ENCODE measurements around the gene ZNF76.

The ZNF76 gene

DNA sequence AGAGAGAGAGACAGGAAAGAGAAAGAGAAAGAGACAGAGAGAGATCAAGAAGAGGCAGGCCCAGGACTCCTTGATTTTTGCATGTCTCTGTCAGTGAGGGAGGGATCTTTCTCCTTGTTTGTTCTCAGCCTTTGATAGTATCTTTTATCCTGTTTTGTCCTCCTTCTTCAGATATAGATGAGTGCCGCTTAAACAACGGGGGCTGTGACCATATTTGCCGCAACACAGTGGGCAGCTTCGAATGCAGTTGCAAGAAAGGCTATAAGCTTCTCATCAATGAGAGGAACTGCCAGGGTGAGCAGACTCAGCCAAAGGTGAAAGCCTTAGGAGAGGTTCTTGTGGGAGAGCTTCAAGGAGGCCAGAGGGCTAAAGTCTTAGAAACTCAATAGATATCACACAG lies 20.0 kb upstream of the ZNF76 start:
- H3K9me3 Mint-ChIP-seq: no peaks in the 10 kb centered on the region
- H3K4me3 Mint-ChIP-seq: no peak overlapping the region
- peaks cover 45% of the 10 kb centered on the region for H3K36me3 Mint-ChIP-seq (ENCODE audit: low read depth)
- H3K27ac Mint-ChIP-seq: peak overlapping the region in 2 of 3 experiments; percentile 37 to 82
- no peak for TF ChIP-seq CTCF (IDR thresholded peaks at IDR 0.05; ENCODE audit: unreplicated experiment in 3 of 3)
- H3K4me1 Mint-ChIP-seq: peaks cover 34% of the 10 kb centered on the region
- no peaks in the 10 kb centered on the region for H3K27me3 Mint-ChIP-seq (ENCODE audit: low read depth)

DNA sequence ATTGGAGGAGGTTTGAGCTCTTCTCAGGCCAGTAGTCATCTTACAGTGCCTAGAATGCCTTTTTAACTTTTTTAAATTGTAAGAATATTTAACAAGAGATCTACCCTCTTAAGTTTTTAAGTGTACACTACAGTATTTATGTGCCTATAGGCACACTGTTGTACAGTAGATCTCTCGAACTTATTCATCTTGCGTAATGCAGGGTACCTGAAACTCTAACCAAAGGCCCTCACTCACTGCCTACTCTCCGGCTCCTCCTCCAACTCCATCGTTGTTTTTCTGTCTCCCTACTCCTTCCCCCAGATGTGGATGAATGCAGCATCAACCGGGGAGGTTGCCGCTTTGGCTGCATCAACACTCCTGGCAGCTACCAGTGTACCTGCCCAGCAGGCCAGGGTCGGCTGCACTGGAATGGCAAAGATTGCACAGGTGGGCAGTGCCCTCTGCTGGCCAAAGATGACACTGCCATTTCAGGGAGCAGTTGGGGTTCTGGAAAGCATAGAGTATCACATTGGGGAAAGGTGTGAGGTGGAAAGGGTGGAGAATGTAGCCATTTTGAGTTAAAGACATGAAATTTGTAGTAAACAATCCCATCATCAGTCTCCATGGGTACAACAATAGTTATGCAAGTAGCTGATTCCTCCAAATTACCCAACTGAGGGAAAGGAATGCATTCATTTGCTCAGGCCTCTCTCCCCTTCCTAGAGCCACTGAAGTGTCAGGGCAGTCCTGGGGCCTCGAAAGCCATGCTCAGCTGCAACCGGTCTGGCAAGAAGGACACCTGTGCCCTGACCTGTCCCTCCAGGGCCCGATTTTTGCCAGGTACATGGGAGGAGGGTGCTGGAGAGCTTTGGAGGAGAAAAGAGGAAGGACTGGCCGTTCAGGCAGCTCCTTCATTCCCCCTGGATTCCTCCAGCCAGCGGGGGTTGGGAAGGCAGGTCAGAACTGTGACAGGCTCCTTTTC lies 18.4 kb upstream of the ZNF76 start:
- Mint-ChIP-seq H3K9me3 (no peaks in the 10 kb centered on the region), H3K4me1 (peaks cover 34% of the 10 kb centered on the region), H3K27ac (peak overlapping the region; percentile 4 to 50 (median 9)), H3K4me3 (no peak overlapping the region), H3K27me3 (ENCODE audit: low read depth) (no peaks in the 10 kb centered on the region), H3K36me3 (ENCODE audit: low read depth) (peaks cover 45% of the 10 kb centered on the region)
- peak; percentile 96 to 97 (median 97) for TF ChIP-seq CTCF (IDR thresholded peaks at IDR 0.05; ENCODE audit: unreplicated experiment in 3 of 3)

- H3K4me3 Mint-ChIP-seq: no peak overlapping the region
- peaks cover 39% of the 10 kb centered on the region for H3K36me3 Mint-ChIP-seq (ENCODE audit: low read depth)
- peaks cover 28% of the 10 kb centered on the region for H3K4me1 Mint-ChIP-seq
- no peak for TF ChIP-seq CTCF (IDR thresholded peaks at IDR 0.05; ENCODE audit: unreplicated experiment in 3 of 3)
- H3K27ac Mint-ChIP-seq: no peak overlapping the region
- no peaks in the 10 kb centered on the region for H3K27me3 Mint-ChIP-seq (ENCODE audit: low read depth)
- H3K9me3 Mint-ChIP-seq: no peaks in the 10 kb centered on the region
These were observed 17.0 kb upstream of the ZNF76 start for GRCh38 chr6:35242486-35242885.

GRCh38 chr6:35242906-35243305 lies 16.6 kb upstream of the ZNF76 start:
- peaks cover 24% of the 10 kb centered on the region for H3K4me1 Mint-ChIP-seq

DNA sequence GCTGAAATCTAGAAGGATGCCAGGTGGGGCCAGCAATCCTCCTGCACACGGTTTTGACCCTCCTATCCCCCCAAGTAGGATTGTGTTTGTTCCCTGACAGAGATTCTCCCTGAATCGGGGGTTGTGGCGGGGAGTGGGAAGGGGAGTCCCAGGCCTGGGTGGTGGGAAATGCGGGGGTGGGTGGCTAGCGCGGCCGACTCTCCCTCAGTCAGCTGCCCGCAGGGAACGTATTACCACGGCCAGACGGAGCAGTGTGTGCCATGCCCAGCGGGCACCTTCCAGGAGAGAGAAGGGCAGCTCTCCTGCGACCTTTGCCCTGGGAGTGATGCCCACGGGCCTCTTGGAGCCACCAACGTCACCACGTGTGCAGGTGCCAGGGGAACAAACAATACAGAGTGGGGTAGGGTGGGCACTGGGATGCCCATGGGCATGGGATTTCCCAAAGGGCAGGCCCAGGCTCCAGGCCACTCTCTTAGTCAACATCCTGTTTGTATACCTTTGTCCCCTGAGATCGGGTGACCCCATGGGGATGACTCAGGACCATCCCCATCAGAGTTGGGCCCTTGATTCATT lies 16.1 kb upstream of the ZNF76 start:
- no peak overlapping the region for H3K4me3 Mint-ChIP-seq
- H3K36me3 Mint-ChIP-seq (ENCODE audit: low read depth): peaks cover 46% of the 10 kb centered on the region
- H3K27ac Mint-ChIP-seq: no peak overlapping the region
- no peaks in the 10 kb centered on the region for H3K9me3 Mint-ChIP-seq
- H3K4me1 Mint-ChIP-seq: peaks cover 19% of the 10 kb centered on the region
- H3K27me3 Mint-ChIP-seq (ENCODE audit: low read depth): no peaks in the 10 kb centered on the region
- TF ChIP-seq CTCF (IDR thresholded peaks at IDR 0.05; ENCODE audit: unreplicated experiment in 3 of 3): no peak

More at GRCh38 chr6:35242906-35243305, 16.6 kb upstream of the ZNF76 start:
- Mint-ChIP-seq H3K27ac (no peak overlapping the region), H3K36me3 (ENCODE audit: low read depth) (peaks cover 43% of the 10 kb centered on the region), H3K4me3 (no peak overlapping the region), H3K9me3 (no peaks in the 10 kb centered on the region), H3K27me3 (ENCODE audit: low read depth) (no peaks in the 10 kb centered on the region)
- TF ChIP-seq CTCF (IDR thresholded peaks at IDR 0.05; ENCODE audit: unreplicated experiment in 3 of 3): no peak
